Stimulated activated CD8-positive, alpha-beta memory T cell treated with anti-CD3 and anti-CD28 coated beads, Interleukin-12 subunit alpha, Interleukin-12 subunit beta, amount 100 ng/mL, for 24 hours (primary cell): ENCODE measurements around the gene FNDC11.
"Not testable (repeated sequence)": the region's sequence is repeated elsewhere in the genome, so short reads cannot be mapped to it uniquely, and the experiment has no call there.

Source experiments
- DNase-seq: peaks from one replicate; pipeline ENCODE4 v3.0.0-alpha.2; 2020; ENCODE audit errors: extremely low read depth

FNDC11 gene

DNA sequence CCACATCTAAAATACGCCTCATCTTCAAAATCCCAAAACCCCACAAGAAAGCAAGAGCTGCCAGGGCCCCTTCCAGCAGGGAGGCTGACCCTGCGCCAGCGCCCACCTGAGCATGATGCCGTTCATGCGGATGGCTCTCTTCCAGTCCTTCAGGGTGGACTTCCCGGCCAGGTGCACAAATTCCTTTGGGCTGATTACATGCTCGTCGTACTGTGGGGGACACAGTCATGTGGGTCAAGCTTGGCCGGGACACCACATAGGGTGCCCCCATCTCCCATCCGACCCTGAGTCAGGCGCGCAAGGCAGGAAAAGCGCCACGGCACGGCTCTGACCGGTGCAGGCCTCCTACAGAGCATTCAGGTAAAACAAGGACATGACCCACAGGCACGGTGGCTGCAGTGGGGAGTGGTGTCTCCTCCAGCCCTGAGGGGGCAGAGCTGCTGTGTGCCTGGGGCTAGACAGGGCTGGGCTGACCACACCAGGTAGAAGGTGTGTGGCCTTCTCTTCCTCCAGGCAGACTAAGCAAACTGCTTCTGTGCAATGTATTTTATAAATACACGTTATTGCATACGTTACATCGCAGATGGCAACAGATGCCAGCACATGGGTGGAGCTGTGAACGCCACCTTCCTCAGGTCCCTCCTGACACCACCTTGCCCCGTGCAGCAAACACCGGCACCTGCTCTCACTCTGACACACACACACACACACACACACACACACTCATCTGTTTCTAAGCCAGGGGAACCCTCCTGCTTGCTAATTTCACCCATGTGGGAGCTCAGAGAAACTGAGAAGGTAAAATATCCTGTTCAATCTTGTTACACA is 43.9 kb downstream of the FNDC11 start:
- DNase-seq: no peak

- no peak for DNase-seq
Observed at GRCh38 chr20:63598479-63599395, 44.8 kb downstream of the FNDC11 start.

DNA sequence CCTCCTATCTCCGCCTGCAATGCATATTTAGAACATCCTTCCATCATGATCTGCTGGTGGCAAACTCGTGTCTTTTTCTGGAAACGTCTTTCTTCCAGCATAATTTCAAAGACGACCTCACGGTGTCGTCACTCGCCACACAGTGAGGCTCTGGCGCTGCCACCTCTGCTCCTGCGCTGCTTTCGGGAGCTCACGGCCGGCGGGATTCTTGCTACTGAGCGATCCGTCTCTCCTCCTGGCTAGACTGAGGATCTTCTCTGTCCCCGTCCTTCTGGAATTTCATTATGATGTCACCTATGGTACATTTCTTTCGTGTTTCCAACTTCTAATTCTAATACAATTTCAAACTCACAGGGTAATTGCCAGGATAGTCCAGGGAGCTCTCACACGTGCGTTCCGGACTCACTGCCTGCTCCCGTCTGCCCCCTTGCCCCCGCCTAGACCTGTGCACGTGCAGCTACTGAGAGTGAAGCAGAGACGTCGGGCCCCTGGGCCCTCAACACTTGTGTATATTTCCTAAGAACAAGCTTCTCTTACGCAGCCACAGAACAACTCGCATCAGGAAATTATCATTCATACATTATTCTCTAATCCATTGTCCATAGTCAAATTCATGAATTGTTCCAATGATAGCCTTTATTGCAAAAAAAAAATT is 45.6 kb downstream of the FNDC11 start:
- no peak for DNase-seq

- not testable (repeated sequence) for DNase-seq
Observed at GRCh38 chr20:63601679-63602078, 47.7 kb downstream of the FNDC11 start.

DNA sequence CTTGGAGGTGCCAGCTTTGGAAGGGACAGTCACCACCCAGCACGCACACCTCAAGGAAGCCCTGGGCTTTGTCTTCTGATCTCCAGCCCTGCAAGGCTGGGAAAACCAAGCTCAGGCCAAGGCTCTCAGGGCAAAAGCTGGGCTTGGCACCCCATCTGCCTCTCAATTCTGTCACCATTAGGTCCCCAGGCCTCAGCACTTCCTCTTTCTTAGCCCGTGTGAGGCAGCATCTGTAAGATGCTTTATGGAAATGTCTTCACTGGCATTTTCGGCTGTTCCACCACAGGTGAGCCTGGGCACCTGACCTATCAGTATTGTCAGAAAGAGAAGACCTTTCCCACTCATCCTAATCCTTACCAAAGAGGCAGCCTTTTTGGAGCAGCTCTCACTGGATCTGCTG is 48.4 kb downstream of the FNDC11 start:
- no peak for DNase-seq
